Vagina (tissue), 2 donors: ENCODE results near the gene EHD1.

ENCODE experiments used
- CTCF ChIP-seq, 3 experiments: fragments of 450-650 bp in 2 of 3; fragments of 200-600 bp in 1 of 3; sonication (generic) in 1 of 3; IDR thresholded peaks; one replicate each; pipeline ENCODE4 v1.5.1; 2017 to 2019; ENCODE audit warnings: antibody characterized with exemption in 3 of 3, mild to moderate bottlenecking in 2 of 3, moderate library complexity in 2 of 3
- POLR2A ChIP-seq, 2 donors: fragments of 450-650 bp; IDR thresholded peaks; one replicate each; pipeline ENCODE4 v1.6.1; 2017; ENCODE audit warnings: antibody characterized with exemption in 2 of 2, mild to moderate bottlenecking in 2 of 2, moderate library complexity in 2 of 2
- POLR2AphosphoS5 ChIP-seq, 2 donors: sonication (generic); formaldehyde crosslinking; IDR thresholded peaks; one replicate each; pipeline ENCODE4 v1.9.0; 2017; ENCODE audit warnings: antibody characterized with exemption in 2 of 2, mild to moderate bottlenecking in 2 of 2, low read depth in 1 of 2; ENCODE audit not compliant: insufficient read depth in 1 of 2

- TF ChIP-seq CTCF (IDR thresholded peaks at IDR 0.05) (no peak), POLR2AphosphoS5 (IDR thresholded peaks at IDR 0.05; ENCODE audit: insufficient read depth in 1 of 2, low read depth in 1 of 2) (no peak), POLR2A (IDR thresholded peaks at IDR 0.05) (no peak)
Observed at GRCh38 chr11:64914123-64914522, 35.7 kb upstream of the EHD1 start.
